SK-N-SH (cell line): Measurements from ENCODE around the gene SLC30A10. TPM values are rescaled to one million over a fixed set of nuclear protein-coding genes. Genes with fewer than 3 reads are reported as not detected.

Source experiments
- CTCF ChIA-PET: fragments of 300-600, 350-600 bp; formaldehyde crosslinking; extraction: SDS; loops from one replicate; lab custom pipeline; 2021; lab: Yijun Ruan, JAX
- POLR2A ChIA-PET: fragments of 350-600 bp; sonication (Branson Sonifier 250); formaldehyde crosslinking; extraction: SDS; loops from one replicate; lab custom pipeline; 2020; ENCODE audit warnings: antibody characterized with exemption, inconsistent platforms; lab: Yijun Ruan, JAX
- DNase-seq: peaks from one replicate; pipeline ENCODE4 v3.0.0; 2012
- H2AFZ ChIP-seq: fragments of 200-600 bp; sonication (generic); 2 replicates; pipeline ENCODE4 v1.8.1; 2016; ENCODE audit warnings: antibody characterized with exemption, mild to moderate bottlenecking, low read depth
- H3F3A ChIP-seq: fragments of 200-600 bp; sonication (generic); replicated peaks from 2 replicates; pipeline ENCODE3; 2016; ENCODE audit warnings: antibody characterized with exemption, mild to moderate bottlenecking; ENCODE audit not compliant: insufficient read depth
- H3K27ac ChIP-seq, 2 experiments: fragments of 200-500 bp in 1 of 2; fragments of 200-600 bp in 1 of 2; sonication (Bioruptor generic) in 1 of 2; sonication (generic), shearing (Covaris generic) in 1 of 2; 2 replicates each; pipeline versions ENCODE4 v1.5.1 to v1.6.1; 2014 to 2016; ENCODE audit warnings: low read depth in 2 of 2, inconsistent platforms in 1 of 2, low read length in 1 of 2, mild to moderate bottlenecking in 1 of 2, mixed read lengths in 1 of 2
- H3K27me3 ChIP-seq: fragments of 200-600 bp; sonication (generic), shearing (Covaris generic); 2 replicates; pipeline ENCODE4 v1.6.1; 2016; ENCODE audit warnings: mixed run types; ENCODE audit not compliant: insufficient read depth
- H3K36me3 ChIP-seq, 2 experiments: fragments of 200-500 bp in 1 of 2; fragments of 200-600 bp in 1 of 2; sonication (Bioruptor generic) in 1 of 2; sonication (generic) in 1 of 2; replicated peaks in 1 of 2; 2 replicates each; pipeline versions ENCODE3 to v1.5.1; 2014 to 2016; ENCODE audit warnings: low read length in 1 of 2, mild to moderate bottlenecking in 1 of 2; ENCODE audit not compliant: insufficient read depth in 2 of 2, control insufficient read depth in 1 of 2
- H3K4me1 ChIP-seq, 2 experiments: fragments of 200-500 bp in 1 of 2; fragments of 200-600 bp in 1 of 2; sonication (Bioruptor generic) in 1 of 2; sonication (generic), shearing (Covaris generic) in 1 of 2; 2 replicates each; pipeline versions ENCODE4 v1.5.1 to v1.6.1; 2014 to 2016; ENCODE audit warnings: low read depth in 1 of 2, low read length in 1 of 2, mixed run types in 1 of 2; ENCODE audit not compliant: insufficient read depth in 2 of 2, control insufficient read depth in 1 of 2
- H3K4me2 ChIP-seq: fragments of 200-600 bp; sonication (generic), shearing (Covaris generic); 2 replicates; pipeline ENCODE4 v1.6.1; 2017; ENCODE audit warnings: mixed run types
- H3K4me3 ChIP-seq, 2 experiments: fragments of 200-500 bp in 1 of 2; fragments of 200-600 bp in 1 of 2; sonication (Bioruptor generic) in 1 of 2; sonication (generic), shearing (Covaris generic) in 1 of 2; 2 replicates each; pipeline versions ENCODE4 v1.5.1 to v1.8.1; 2014 to 2016; ENCODE audit warnings: low read depth in 2 of 2, inconsistent platforms in 1 of 2, low read length in 1 of 2, mild to moderate bottlenecking in 1 of 2, mixed read lengths in 1 of 2, moderate library complexity in 1 of 2
- H3K79me2 ChIP-seq: fragments of 200-600 bp; sonication (generic); 2 replicates; pipeline ENCODE4 v1.8.1; 2017; ENCODE audit warnings: mild to moderate bottlenecking; ENCODE audit not compliant: insufficient read depth
- H3K9ac ChIP-seq: fragments of 200-600 bp; sonication (generic); 2 replicates; pipeline ENCODE4 v1.6.1; 2017; ENCODE audit warnings: mixed run types
- H3K9me2 ChIP-seq: fragments of 200-600 bp; sonication (generic); 2 replicates; pipeline ENCODE4 v1.6.1; 2017; ENCODE audit warnings: mixed run types
- H3K9me3 ChIP-seq: fragments of 200-600 bp; sonication (generic); 2 replicates; pipeline ENCODE4 v1.6.1; 2017; ENCODE audit warnings: mixed run types, mild to moderate bottlenecking, moderate library complexity
- H4K20me1 ChIP-seq: fragments of 200-600 bp; sonication (generic); 2 replicates; pipeline ENCODE4 v1.6.1; 2017; ENCODE audit warnings: mild to moderate bottlenecking, mixed run types; ENCODE audit not compliant: insufficient read depth
- EP300 ChIP-seq, 2 experiments: IDR thresholded peaks; 2 replicates each; pipeline versions ENCODE4 v1.4.0 to v1.6.1; 2012; ENCODE audit warnings: borderline replicate concordance in 1 of 2, low read depth in 1 of 2, low read length in 1 of 2
- FOSL2 ChIP-seq: IDR thresholded peaks from 2 replicates; pipeline ENCODE4 v1.4.0; 2012; ENCODE audit warnings: low read depth, mild to moderate bottlenecking, moderate library complexity, borderline replicate concordance
- GABPA ChIP-seq: IDR thresholded peaks from 2 replicates; pipeline ENCODE4 v1.4.0; 2012; ENCODE audit warnings: low read depth, mild to moderate bottlenecking
- GATA2 ChIP-seq: sonication (generic); formaldehyde crosslinking; IDR thresholded peaks from 2 replicates; pipeline ENCODE4 v1.5.0; 2020; ENCODE audit warnings: mild to moderate bottlenecking, missing genetic modification reagents
- JUND ChIP-seq: IDR thresholded peaks from 2 replicates; pipeline ENCODE4 v1.4.0; 2012
- MXI1 ChIP-seq: IDR thresholded peaks from 2 replicates; pipeline ENCODE4 v1.6.1; 2012; ENCODE audit warnings: mild to moderate bottlenecking, low read depth, low read length, improper control_type of control experiment
- POLR2AphosphoS5 ChIP-seq: IDR thresholded peaks from 2 replicates; pipeline ENCODE4 v1.6.1; 2012; ENCODE audit warnings: low read depth, low read length
- RCOR1 ChIP-seq: fragments of 150-350 bp; IDR thresholded peaks from 2 replicates; pipeline ENCODE4 v1.6.1; 2017; ENCODE audit warnings: antibody characterized with exemption, low read length
- TAF1 ChIP-seq: IDR thresholded peaks from 2 replicates; pipeline ENCODE4 v1.6.1; 2012; ENCODE audit warnings: low read depth, mild to moderate bottlenecking, low read length, moderate library complexity, borderline replicate concordance
- TCF12 ChIP-seq: IDR thresholded peaks from 2 replicates; pipeline ENCODE4 v1.4.0; 2012
- TEAD4 ChIP-seq: IDR thresholded peaks from 2 replicates; pipeline ENCODE4 v1.4.0; 2012; ENCODE audit warnings: mild to moderate bottlenecking, borderline replicate concordance; ENCODE audit not compliant: insufficient read depth
- YY1 ChIP-seq: IDR thresholded peaks from 2 replicates; pipeline ENCODE4 v1.4.0; 2012; ENCODE audit warnings: low read depth, mild to moderate bottlenecking
- WGBS: methylation state at CpG from one replicate; pipeline ENCODE4 v1.1.6; 2017; ENCODE audit warnings: low lambda C conversion rate; 5-methylcytosine and 5-hydroxymethylcytosine counted together
- polyA plus RNA-seq, 3 experiments: library from polyadenylated mRNA; depleted of rRNA; stranded (reverse); fragments of >200 nt; gene quantifications; 2 replicates each; pipeline ENCODE4 v1.2.3, GENCODE V29; 2012
- TF ChIP-seq, protein P1 (sequence below): IDR thresholded peaks from 2 replicates; pipeline ENCODE4; 2012
- TF ChIP-seq, protein P2 (sequence below): IDR thresholded peaks from 2 replicates; pipeline ENCODE4 v1.4.0; 2012; ENCODE audit warnings: low read depth, borderline replicate concordance

SLC30A10 gene
- polyA plus RNA-seq, 1 of the 3 experiments (the other 2 are of a cell fraction) = 0.02 TPM

DNA sequence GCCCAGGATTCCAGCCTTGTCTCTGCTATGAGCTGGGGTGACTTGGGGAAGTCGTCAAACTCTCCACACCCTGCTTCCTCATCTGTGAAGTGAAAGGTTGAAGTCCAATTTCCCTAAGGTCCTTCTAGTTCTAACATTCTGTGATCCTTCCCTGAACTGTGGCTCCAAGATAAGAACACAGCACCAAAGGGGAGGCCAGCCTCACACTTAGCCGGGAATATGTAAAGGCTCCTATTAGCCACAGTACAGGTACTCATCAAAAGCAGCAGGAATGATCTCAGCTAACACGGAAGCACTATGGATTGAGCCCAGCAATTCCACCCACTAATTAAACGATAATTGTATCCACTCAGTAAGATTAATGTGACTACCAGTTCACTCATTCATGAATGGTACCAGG is 4.0 kb downstream of the SLC30A10 start:
- no peak overlapping the region for H3K9ac ChIP-seq
- H3K9me3 ChIP-seq = no peaks in the 10 kb centered on the region
- no peak overlapping the region for H3K27ac ChIP-seq
- peaks cover 14% of the 10 kb centered on the region; the same call in 1 of the 2 replicates for H3K27me3 ChIP-seq
- no peak for DNase-seq
- H3K36me3 ChIP-seq = no peaks in the 10 kb centered on the region
- H3K9me2 ChIP-seq = no peaks in the 10 kb centered on the region
- H3K79me2 ChIP-seq = no peaks in the 10 kb centered on the region
- H3F3A ChIP-seq = no peaks in the 10 kb centered on the region
- 94% methylated on average over 4 of the region's 4 CpGs for WGBS
- no peak overlapping the region for H2AFZ ChIP-seq
- no peak overlapping the region for H3K4me2 ChIP-seq
- ChIA-PET CTCF (no interaction called here), POLR2A (no interaction called here)
- H4K20me1 ChIP-seq = no peaks in the 10 kb centered on the region
- TF ChIP-seq EP300 (IDR thresholded peaks at IDR 0.05; ENCODE audit: borderline replicate concordance in 1 of 2, low read depth in 1 of 2, low read length in 1 of 2) (no peak), TEAD4 (no peak), POLR2AphosphoS5 (no peak), TAF1 (no peak), RCOR1 (no peak), JUND (no peak), TCF12 (no peak)
- TF ChIP-seq, protein P1, sequence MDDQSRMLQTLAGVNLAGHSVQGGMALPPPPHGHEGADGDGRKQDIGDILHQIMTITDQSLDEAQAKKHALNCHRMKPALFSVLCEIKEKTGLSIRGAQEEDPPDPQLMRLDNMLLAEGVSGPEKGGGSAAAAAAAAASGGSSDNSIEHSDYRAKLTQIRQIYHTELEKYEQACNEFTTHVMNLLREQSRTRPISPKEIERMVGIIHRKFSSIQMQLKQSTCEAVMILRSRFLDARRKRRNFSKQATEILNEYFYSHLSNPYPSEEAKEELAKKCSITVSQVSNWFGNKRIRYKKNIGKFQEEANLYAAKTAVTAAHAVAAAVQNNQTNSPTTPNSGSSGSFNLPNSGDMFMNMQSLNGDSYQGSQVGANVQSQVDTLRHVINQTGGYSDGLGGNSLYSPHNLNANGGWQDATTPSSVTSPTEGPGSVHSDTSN = no peak
- TF ChIP-seq, protein P2, sequence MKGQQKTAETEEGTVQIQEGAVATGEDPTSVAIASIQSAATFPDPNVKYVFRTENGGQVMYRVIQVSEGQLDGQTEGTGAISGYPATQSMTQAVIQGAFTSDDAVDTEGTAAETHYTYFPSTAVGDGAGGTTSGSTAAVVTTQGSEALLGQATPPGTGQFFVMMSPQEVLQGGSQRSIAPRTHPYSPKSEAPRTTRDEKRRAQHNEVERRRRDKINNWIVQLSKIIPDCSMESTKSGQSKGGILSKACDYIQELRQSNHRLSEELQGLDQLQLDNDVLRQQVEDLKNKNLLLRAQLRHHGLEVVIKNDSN = no peak
- no peak overlapping the region for H3K4me3 ChIP-seq
- H3K4me1 ChIP-seq = peaks cover 0 to 7% of the 10 kb centered on the region in 2 experiments; a peak in 1 of 4 replicates

DNA sequence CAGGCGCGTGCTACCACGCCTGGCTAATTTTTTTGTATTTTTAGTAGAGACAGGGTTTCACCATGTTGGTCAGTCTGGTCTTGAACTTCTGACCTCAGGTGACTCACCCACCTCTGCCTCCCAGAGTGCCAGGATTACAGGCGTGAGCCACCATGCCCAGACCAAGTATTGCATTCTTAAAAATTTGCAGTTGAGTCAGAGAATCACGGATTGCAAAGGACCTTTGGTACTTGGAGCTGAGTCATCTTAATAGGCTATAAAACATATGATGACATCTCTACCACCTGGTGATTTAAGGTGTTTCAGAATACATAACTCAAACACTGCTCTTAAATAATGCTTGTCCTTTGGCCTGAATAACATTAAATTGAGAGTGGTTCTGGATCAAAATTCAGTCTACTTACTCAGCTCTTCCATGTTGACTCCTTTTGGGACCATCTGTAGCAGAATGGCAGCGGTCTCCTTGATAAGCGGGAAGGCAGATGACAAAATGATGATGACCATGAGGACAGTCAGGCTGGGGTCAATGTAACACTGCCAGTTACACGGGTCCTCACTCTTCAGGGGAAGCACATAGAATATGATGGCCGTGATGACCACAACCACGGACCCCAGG is 10.4 kb downstream of the SLC30A10 start:
- no peak overlapping the region for H3K27ac ChIP-seq
- no peaks in the 10 kb centered on the region for H3K9me2 ChIP-seq
- no peak overlapping the region for H2AFZ ChIP-seq
- no peak overlapping the region for H3K9ac ChIP-seq
- H3K36me3 ChIP-seq = no peaks in the 10 kb centered on the region
- no peaks in the 10 kb centered on the region; the same call in 1 of the 2 replicates for H3K27me3 ChIP-seq
- H3K4me1 ChIP-seq = no peaks in the 10 kb centered on the region
- no peak overlapping the region for H3K4me2 ChIP-seq
- no peak overlapping the region for H3K4me3 ChIP-seq
- no peaks in the 10 kb centered on the region for H3F3A ChIP-seq
- no peaks in the 10 kb centered on the region for H3K9me3 ChIP-seq
- H4K20me1 ChIP-seq = no peaks in the 10 kb centered on the region
- DNase-seq = no peak
- ChIA-PET POLR2A (no interaction called here), CTCF (no interaction called here)
- no peak for TF ChIP-seq TAF1
- no peak for TF ChIP-seq GABPA
- TF ChIP-seq TEAD4 = no peak
- 72% methylated on average over 10 of the region's 10 CpGs for WGBS
- no peaks in the 10 kb centered on the region for H3K79me2 ChIP-seq

DNA sequence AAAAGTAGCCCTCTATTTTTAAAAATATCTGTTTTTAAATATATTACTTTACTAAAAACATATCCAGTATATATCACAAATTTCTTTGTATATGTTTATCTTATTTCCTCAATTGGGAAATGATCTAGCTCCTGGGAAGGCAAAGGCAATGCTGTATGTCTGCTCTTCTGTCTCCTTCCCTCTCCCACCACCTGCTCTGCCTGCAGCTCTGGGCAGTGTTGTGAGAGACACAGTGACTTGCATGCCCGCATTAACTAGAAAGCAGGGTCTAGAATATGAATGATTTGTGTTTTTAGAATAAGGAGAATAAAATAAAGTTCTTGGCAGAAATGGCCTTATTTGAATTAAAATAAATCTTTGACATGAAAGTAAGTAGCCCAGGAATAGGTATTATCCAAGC is 11.1 kb downstream of the SLC30A10 start:
- Histone ChIP-seq H3F3A (no peaks in the 10 kb centered on the region), H4K20me1 (no peaks in the 10 kb centered on the region), H2AFZ (no peak overlapping the region), H3K9ac (no peak overlapping the region), H3K4me1 (no peaks in the 10 kb centered on the region), H3K79me2 (no peaks in the 10 kb centered on the region), H3K9me2 (no peaks in the 10 kb centered on the region), H3K36me3 (no peaks in the 10 kb centered on the region), H3K9me3 (no peaks in the 10 kb centered on the region), H3K27ac (no peak overlapping the region), H3K4me3 (no peak overlapping the region), H3K4me2 (no peak overlapping the region), H3K27me3 (no peaks in the 10 kb centered on the region; the same call in 1 of the 2 replicates)
- ChIA-PET CTCF (no interaction called here), POLR2A (no interaction called here)
- DNase-seq = no peak
- WGBS = 100% methylated on average over 1 of the region's 1 CpG
- no peak for TF ChIP-seq FOSL2
- no peak for TF ChIP-seq YY1
- TF ChIP-seq MXI1 = no peak
- TF ChIP-seq GATA2 (CRISPR knock-in tag) = no peak
